ENCODE measurements around the gene RAB3C. TPM values are rescaled to one million over a fixed set of nuclear protein-coding genes. Genes with fewer than 3 reads are reported as not detected.
A peak's percentile ranks its signal among the peaks of the same experiment; 100 is the strongest.

The RAB3C gene
- polyA plus RNA-seq, 1 donor = 2.6 TPM

- no peak for DNase-seq
Observed at GRCh38 chr5:58885260-58885659, 302.4 kb downstream of the RAB3C start.

GRCh38 chr5:58886315-58887207, 303.7 kb downstream of the RAB3C start:
- DNase-seq = peak; percentile 57

GRCh38 chr5:58887311-58887710, 304.4 kb downstream of the RAB3C start:
- no peak for DNase-seq

- no peak for DNase-seq
Observed at GRCh38 chr5:58887721-58888409, 305.0 kb downstream of the RAB3C start.

GRCh38 chr5:58890265-58890664, 307.4 kb downstream of the RAB3C start:
- DNase-seq = no peak

GRCh38 chr5:58890701-58891085, 307.8 kb downstream of the RAB3C start:
- no peak for DNase-seq

- DNase-seq = peak; percentile 77
Observed at GRCh38 chr5:58891086-58891970, 308.5 kb downstream of the RAB3C start.

- DNase-seq = no peak
Observed at GRCh38 chr5:58891971-58892343, 309.1 kb downstream of the RAB3C start.

GRCh38 chr5:58893551-58893950, 310.7 kb downstream of the RAB3C start:
- DNase-seq = no peak

- no peak for DNase-seq
Observed at GRCh38 chr5:58898006-58898405, 315.1 kb downstream of the RAB3C start.

GRCh38 chr5:58898538-58898937, 315.7 kb downstream of the RAB3C start:
- DNase-seq = no peak

- DNase-seq = no peak
Observed at GRCh38 chr5:58901271-58901670, 318.4 kb downstream of the RAB3C start.

- DNase-seq = no peak
Observed at GRCh38 chr5:58902305-58902704, 319.4 kb downstream of the RAB3C start.

- no peak for DNase-seq
Observed at GRCh38 chr5:58902765-58903164, 319.9 kb downstream of the RAB3C start.

GRCh38 chr5:58904737-58905136, 321.9 kb downstream of the RAB3C start:
- no peak for DNase-seq

- no peak for DNase-seq
Observed at GRCh38 chr5:58905944-58906343, 323.1 kb downstream of the RAB3C start.

Other genes with a start within 250 kb of the RAB3C start
- 206 TPM for gene PLK2, start 123.0 kb upstream of the RAB3C start, polyA plus RNA-seq (ENCODE audit: insufficient read length)
- 0.55 TPM for gene GAPT, start 91.6 kb upstream of the RAB3C start, polyA plus RNA-seq (ENCODE audit: insufficient read length)

All from left kidney (tissue), 2 donors.